NOMO-1 treated with dmso at 0.1 percent for 144 hours (cell line): ENCODE data around the gene MARVELD1.

Experiments
- DNase-seq: peaks from one replicate; lab custom pipeline; 2025; ENCODE audit not compliant: unreplicated experiment; lab: John Stamatoyannopoulos, UW

Gene MARVELD1

GRCh38 chr10:97754726-97755125 is 41.2 kb downstream of the MARVELD1 start:
- DNase-seq, result no peak

GRCh38 chr10:97755718-97756117 is 42.2 kb downstream of the MARVELD1 start:
- no peak for DNase-seq

- no peak for DNase-seq
Observed at GRCh38 chr10:97757471-97757870, 43.9 kb downstream of the MARVELD1 start.

GRCh38 chr10:97759158-97759887 is 45.8 kb downstream of the MARVELD1 start:
- DNase-seq, result peak; percentile 18

GRCh38 chr10:97759946-97760345 is 46.4 kb downstream of the MARVELD1 start:
- no peak for DNase-seq

GRCh38 chr10:97760461-97761257 is 47.1 kb downstream of the MARVELD1 start:
- no peak for DNase-seq

GRCh38 chr10:97761331-97761865 is 47.9 kb downstream of the MARVELD1 start:
- no peak for DNase-seq

GRCh38 chr10:97762056-97762455 is 48.5 kb downstream of the MARVELD1 start:
- no peak for DNase-seq

GRCh38 chr10:97762816-97763215 is 49.3 kb downstream of the MARVELD1 start:
- DNase-seq, result no peak

GRCh38 chr10:97763411-97763810 is 49.9 kb downstream of the MARVELD1 start:
- no peak for DNase-seq

GRCh38 chr10:97763947-97764346 is 50.4 kb downstream of the MARVELD1 start:
- DNase-seq, result no peak

- DNase-seq, result no peak
Observed at GRCh38 chr10:97764519-97764931, 51.0 kb downstream of the MARVELD1 start.

GRCh38 chr10:97765201-97765600 is 51.7 kb downstream of the MARVELD1 start:
- no peak for DNase-seq

- no peak for DNase-seq
Observed at GRCh38 chr10:97766106-97766810, 52.7 kb downstream of the MARVELD1 start.

- no peak for DNase-seq
Observed at GRCh38 chr10:97766996-97767924, 53.7 kb downstream of the MARVELD1 start.
